ENCODE data around the gene GPR142. TPM values are rescaled to one million over a fixed set of nuclear protein-coding genes. Genes with fewer than 3 reads are reported as not detected.

The GPR142 gene
- total and polyA plus RNA-seq, 10 of the 15 experiments (the other 5 are each of a cell fraction or from before 2014, with no cell fraction given) = not detected

DNA sequence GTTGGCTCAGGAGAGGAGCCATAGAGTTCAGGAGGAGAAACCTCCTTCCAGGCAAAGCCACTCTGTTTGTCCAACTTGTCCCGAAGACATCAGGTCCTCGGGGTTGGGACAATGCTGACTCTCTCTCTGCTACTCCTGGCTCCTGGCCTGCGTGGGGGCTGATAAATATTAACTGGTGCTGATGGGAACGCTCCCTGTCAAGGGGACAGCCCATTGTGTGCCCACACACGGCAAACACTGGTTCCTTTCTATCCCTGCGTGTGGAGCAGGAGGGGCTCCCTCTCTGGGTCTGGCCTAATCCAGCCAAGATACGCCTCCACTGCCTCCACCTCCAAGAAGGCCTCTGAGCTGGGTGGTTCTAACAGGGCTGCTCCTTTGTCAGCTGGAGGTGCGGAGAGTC lies 36.9 kb upstream of the GPR142 start (continued):
- TF ChIP-seq TBL1XR1 (IDR thresholded peaks at IDR 0.05; ENCODE audit: low read depth, low read length) (no peak), BMI1 (IDR thresholded peaks at IDR 0.05; ENCODE audit: borderline replicate concordance) (no peak), BHLHE40 (IDR thresholded peaks at IDR 0.05; ENCODE audit: borderline replicate concordance in 1 of 2, low read depth in 2 of 2, low read length in 1 of 2) (no peak)
- TF ChIP-seq, protein P1, sequence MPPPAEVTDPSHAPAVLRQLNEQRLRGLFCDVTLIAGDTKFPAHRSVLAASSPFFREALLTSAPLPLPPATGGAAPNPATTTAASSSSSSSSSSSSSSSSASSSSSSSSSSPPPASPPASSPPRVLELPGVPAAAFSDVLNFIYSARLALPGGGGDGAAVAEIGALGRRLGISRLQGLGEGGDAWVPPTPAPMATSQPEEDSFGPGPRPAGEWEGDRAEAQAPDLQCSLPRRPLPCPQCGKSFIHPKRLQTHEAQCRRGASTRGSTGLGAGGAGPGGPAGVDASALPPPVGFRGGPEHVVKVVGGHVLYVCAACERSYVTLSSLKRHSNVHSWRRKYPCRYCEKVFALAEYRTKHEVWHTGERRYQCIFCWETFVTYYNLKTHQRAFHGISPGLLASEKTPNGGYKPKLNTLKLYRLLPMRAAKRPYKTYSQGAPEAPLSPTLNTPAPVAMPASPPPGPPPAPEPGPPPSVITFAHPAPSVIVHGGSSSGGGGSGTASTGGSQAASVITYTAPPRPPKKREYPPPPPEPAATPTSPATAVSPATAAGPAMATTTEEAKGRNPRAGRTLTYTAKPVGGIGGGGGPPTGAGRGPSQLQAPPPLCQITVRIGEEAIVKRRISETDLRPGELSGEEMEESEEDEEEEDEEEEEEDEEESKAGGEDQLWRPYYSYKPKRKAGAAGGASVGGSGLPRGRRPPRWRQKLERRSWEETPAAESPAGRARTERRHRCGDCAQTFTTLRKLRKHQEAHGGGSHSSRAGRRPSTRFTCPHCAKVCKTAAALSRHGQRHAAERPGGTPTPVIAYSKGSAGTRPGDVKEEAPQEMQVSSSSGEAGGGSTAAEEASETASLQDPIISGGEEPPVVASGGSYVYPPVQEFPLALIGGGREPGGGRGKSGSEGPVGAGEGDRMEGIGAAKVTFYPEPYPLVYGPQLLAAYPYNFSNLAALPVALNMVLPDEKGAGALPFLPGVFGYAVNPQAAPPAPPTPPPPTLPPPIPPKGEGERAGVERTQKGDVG (CRISPR knock-in tag; IDR thresholded peaks at IDR 0.05) = no peak

DNA sequence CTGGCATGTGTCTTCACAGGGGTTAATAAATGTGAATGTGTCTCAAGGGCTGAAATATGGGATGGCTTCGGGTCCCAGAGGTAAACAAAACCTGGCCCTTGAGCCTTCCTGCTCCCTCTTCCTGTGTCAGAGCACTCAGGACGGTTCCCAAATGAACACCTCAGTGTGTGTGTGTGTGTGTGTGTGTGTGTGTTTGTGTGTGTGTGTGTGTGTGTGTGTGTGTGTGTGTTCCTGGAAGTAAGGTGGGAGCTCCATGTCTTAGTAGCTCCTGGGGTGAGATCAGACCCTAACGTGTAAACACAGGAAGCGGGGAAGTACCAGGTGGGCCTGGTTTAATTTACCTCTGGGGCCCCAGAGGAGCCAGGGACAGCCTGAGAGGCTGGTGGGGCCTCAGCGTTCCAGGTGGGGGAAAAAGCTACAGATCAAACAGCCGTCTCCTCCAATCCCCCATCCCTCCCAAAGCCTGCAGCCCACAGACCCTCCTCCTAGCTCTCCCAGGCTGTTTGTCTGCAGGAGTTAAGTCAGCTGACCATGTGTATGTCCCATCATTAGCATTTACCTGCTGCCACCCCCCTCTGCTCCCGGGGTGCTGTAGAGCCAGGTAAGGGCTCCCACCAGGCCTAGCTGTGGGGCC lies 35.2 kb upstream of the GPR142 start:
- Histone ChIP-seq H3K27me3 (replicated peaks in 1 of 2; ENCODE audit: control insufficient read depth in 2 of 2, insufficient read depth in 2 of 2, low read length in 1 of 2) (no peaks in the 10 kb centered on the region), H4K20me1 (ENCODE audit: control insufficient read depth, insufficient read depth) (no peaks in the 10 kb centered on the region), H3K4me2 (ENCODE audit: control insufficient read depth, insufficient read depth) (no peak overlapping the region), H3K27ac (ENCODE audit: control insufficient read depth, insufficient read depth) (no peak overlapping the region), H2AFZ (ENCODE audit: control insufficient read depth, low read depth, low read length) (no peak overlapping the region), H3K79me2 (ENCODE audit: control insufficient read depth, insufficient read depth, low read length) (no peaks in the 10 kb centered on the region), H3K9me3 (replicated peaks; ENCODE audit: control insufficient read depth, insufficient read depth, low read length) (no peaks in the 10 kb centered on the region), H3K4me1 (ENCODE audit: control insufficient read depth, insufficient read depth, low read length) (peaks cover 3% of the 10 kb centered on the region; the same call in 1 of the 2 replicates), H3K36me3 (ENCODE audit: control insufficient read depth in 2 of 2, insufficient read depth in 2 of 2, low read length in 1 of 2) (no peaks in the 10 kb centered on the region), H3K9ac (ENCODE audit: control insufficient read depth, insufficient read depth, low read length) (no peak overlapping the region), H3K4me3 (no peak overlapping the region)
- intact Hi-C loops (cut with micrococcal nuclease; ENCODE audit: unreplicated experiment) = no loop called here
- RAD21 ChIA-PET (ENCODE audit: unreplicated experiment) = no interaction called here
- no peak for ATAC-seq
- CTCF ChIA-PET = no interaction called here
- BruUV-seq (replicated peaks) = no TSS peak
- POLR2A ChIA-PET = no interaction called here
- in situ Hi-C loops (cut with MboI) = no loop called here
- 8% methylated on average over 7 of the region's 7 CpGs for WGBS (ENCODE audit: insufficient coverage, insufficient replicate concordance, low lambda C conversion rate, missing lambda C conversion rate)
- DNase-seq (ENCODE audit: low read depth, low spot score) = no peak
- SMC1A ChIA-PET (ENCODE audit: uncharacterized antibody, unreplicated experiment) = interaction anchor here (1.0 kb wide), 1 partner anchor 23 kb away, joined by 3 read pairs; no protein-coding TSS in a partner anchor
- no peak for TF ChIP-seq CBX5 (IDR thresholded peaks at IDR 0.05; ENCODE audit: low read depth)
- no peak for TF ChIP-seq TCF7 (IDR thresholded peaks at IDR 0.05; ENCODE audit: borderline replicate concordance)
- TF ChIP-seq EZH2 (IDR thresholded peaks at IDR 0.05; ENCODE audit: borderline replicate concordance, control insufficient read depth, low read depth, low read length) = no peak
- TF ChIP-seq, protein P2, sequence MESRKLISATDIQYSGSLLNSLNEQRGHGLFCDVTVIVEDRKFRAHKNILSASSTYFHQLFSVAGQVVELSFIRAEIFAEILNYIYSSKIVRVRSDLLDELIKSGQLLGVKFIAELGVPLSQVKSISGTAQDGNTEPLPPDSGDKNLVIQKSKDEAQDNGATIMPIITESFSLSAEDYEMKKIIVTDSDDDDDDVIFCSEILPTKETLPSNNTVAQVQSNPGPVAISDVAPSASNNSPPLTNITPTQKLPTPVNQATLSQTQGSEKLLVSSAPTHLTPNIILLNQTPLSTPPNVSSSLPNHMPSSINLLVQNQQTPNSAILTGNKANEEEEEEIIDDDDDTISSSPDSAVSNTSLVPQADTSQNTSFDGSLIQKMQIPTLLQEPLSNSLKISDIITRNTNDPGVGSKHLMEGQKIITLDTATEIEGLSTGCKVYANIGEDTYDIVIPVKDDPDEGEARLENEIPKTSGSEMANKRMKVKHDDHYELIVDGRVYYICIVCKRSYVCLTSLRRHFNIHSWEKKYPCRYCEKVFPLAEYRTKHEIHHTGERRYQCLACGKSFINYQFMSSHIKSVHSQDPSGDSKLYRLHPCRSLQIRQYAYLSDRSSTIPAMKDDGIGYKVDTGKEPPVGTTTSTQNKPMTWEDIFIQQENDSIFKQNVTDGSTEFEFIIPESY (IDR thresholded peaks at IDR 0.05) = no peak
- TF ChIP-seq, protein P3, sequence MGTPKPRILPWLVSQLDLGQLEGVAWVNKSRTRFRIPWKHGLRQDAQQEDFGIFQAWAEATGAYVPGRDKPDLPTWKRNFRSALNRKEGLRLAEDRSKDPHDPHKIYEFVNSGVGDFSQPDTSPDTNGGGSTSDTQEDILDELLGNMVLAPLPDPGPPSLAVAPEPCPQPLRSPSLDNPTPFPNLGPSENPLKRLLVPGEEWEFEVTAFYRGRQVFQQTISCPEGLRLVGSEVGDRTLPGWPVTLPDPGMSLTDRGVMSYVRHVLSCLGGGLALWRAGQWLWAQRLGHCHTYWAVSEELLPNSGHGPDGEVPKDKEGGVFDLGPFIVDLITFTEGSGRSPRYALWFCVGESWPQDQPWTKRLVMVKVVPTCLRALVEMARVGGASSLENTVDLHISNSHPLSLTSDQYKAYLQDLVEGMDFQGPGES (IDR thresholded peaks at IDR 0.05) = no peak
- TF ChIP-seq MEF2B (IDR thresholded peaks at IDR 0.05; ENCODE audit: partially characterized antibody, poor library complexity, severe bottlenecking) = no peak
- no peak for FAIRE-seq

All from GM12878 (cell line).